HEK293T (cell line): ENCODE results near the gene FAM98A.
A peak's percentile ranks its signal among the peaks of the same experiment; 100 is the strongest.

Experiments
- CTCF ChIA-PET: fragments of 350-600 bp; formaldehyde crosslinking; extraction: SDS; loops from one replicate; lab custom pipeline; 2021; ENCODE audit warnings: antibody characterized with exemption, inconsistent platforms; lab: Yijun Ruan, JAX
- POLR2A ChIA-PET: fragments of 350-600 bp; formaldehyde crosslinking; extraction: SDS; loops from one replicate; lab custom pipeline; 2020; ENCODE audit warnings: antibody characterized with exemption, inconsistent platforms; lab: Yijun Ruan, JAX
- DNase-seq: peaks from one replicate; pipeline ENCODE4 v3.0.0; 2012; ENCODE audit warnings: mixed read lengths; ENCODE audit errors: extremely low spot score
- ARNT ChIP-seq: fragments of 450-650 bp; IDR thresholded peaks from 2 replicates; pipeline ENCODE4 v1.6.1; 2017; ENCODE audit warnings: mild to moderate bottlenecking
- BHLHE40 ChIP-seq: fragments of 450-650 bp; IDR thresholded peaks from 2 replicates; pipeline ENCODE4 v1.6.1; 2016; ENCODE audit warnings: mild to moderate bottlenecking, moderate library complexity, borderline replicate concordance
- CTBP1 ChIP-seq: fragments of 450-650 bp; IDR thresholded peaks from 2 replicates; pipeline ENCODE4 v1.6.1; 2016; ENCODE audit warnings: borderline replicate concordance
- ELF4 ChIP-seq: fragments of 450-650 bp; IDR thresholded peaks from 2 replicates; pipeline ENCODE4 v1.6.1; 2017; ENCODE audit warnings: antibody characterized with exemption
- FOXA1 ChIP-seq: fragments of 450-650 bp; IDR thresholded peaks from 2 replicates; pipeline ENCODE4 v1.6.1; 2016; ENCODE audit warnings: mild to moderate bottlenecking
- FOXK2 ChIP-seq: fragments of 450-650 bp; IDR thresholded peaks from 2 replicates; pipeline ENCODE4 v1.6.1; 2016; ENCODE audit warnings: mild to moderate bottlenecking
- FOXM1 ChIP-seq: fragments of 450-650 bp; IDR thresholded peaks from 2 replicates; pipeline ENCODE4 v1.6.1; 2017; ENCODE audit warnings: mild to moderate bottlenecking, borderline replicate concordance
- HDGF ChIP-seq: fragments of 450-650 bp; IDR thresholded peaks from 2 replicates; pipeline ENCODE4 v1.6.1; 2017; ENCODE audit warnings: antibody characterized with exemption, borderline replicate concordance
- L3MBTL2 ChIP-seq: fragments of 450-650 bp; conservative IDR thresholded peaks from 2 replicates; pipeline ENCODE4 v1.6.1; 2016; ENCODE audit warnings: mild to moderate bottlenecking
- LEF1 ChIP-seq: fragments of 450-650 bp; IDR thresholded peaks from 2 replicates; pipeline ENCODE4 v1.6.1; 2017; ENCODE audit warnings: mild to moderate bottlenecking, borderline replicate concordance
- NFRKB ChIP-seq: fragments of 450-650 bp; IDR thresholded peaks from 2 replicates; pipeline ENCODE4 v1.6.1; 2016; ENCODE audit warnings: mild to moderate bottlenecking, moderate library complexity
- PKNOX1 ChIP-seq: fragments of 450-650 bp; IDR thresholded peaks from 2 replicates; pipeline ENCODE4 v1.6.1; 2016
- SP1 ChIP-seq: fragments of 450-650 bp; IDR thresholded peaks from 2 replicates; pipeline ENCODE4 v1.6.1; 2017
- SUZ12 ChIP-seq: fragments of 450-650 bp; IDR thresholded peaks from 2 replicates; pipeline ENCODE4 v1.6.1; 2016; ENCODE audit warnings: mild to moderate bottlenecking
- TARDBP ChIP-seq: fragments of 450-650 bp; IDR thresholded peaks from 2 replicates; pipeline ENCODE4 v1.6.1; 2016
- ZNF384 ChIP-seq: fragments of 450-650 bp; IDR thresholded peaks from 2 replicates; pipeline ENCODE4 v1.6.1; 2016

Gene FAM98A

GRCh38 chr2:33599175-33599942 lies at the start of gene FAM98A:
TSS of gene FAM98A (minus strand) at chr2:33599299. CDS start at chr2:33599221, 78 bp downstream.
- DNase-seq: peak; percentile 97
- POLR2A ChIA-PET: interaction anchor here (0.8 to 2.0 kb wide), 7 partner anchors 9 to 45 kb away, joined by 3 to 7 read pairs (median 4); no protein-coding TSS in a partner anchor
- no peak for TF ChIP-seq HDGF
- no peak for TF ChIP-seq FOXK2
- no peak for TF ChIP-seq SP1
- TF ChIP-seq PKNOX1: peak; percentile 50
- no peak for TF ChIP-seq FOXA1
- TF ChIP-seq ELF4: no peak
- TF ChIP-seq LEF1: no peak
- TF ChIP-seq BHLHE40: no peak
- TF ChIP-seq TARDBP: peak; percentile 93
- no peak for TF ChIP-seq NFRKB
- peak; percentile 98 for TF ChIP-seq L3MBTL2
- no peak for TF ChIP-seq ARNT
- no peak for TF ChIP-seq ZNF384
- CTCF ChIA-PET: no interaction called here

- no peak for DNase-seq
- POLR2A ChIA-PET: no interaction called here
- TF ChIP-seq BHLHE40: no peak
- no peak for TF ChIP-seq ARNT
- TF ChIP-seq ELF4: no peak
- no peak for TF ChIP-seq L3MBTL2
- TF ChIP-seq FOXA1: no peak
- TF ChIP-seq PKNOX1: no peak
- no peak for TF ChIP-seq CTBP1
- no peak for TF ChIP-seq SUZ12
- TF ChIP-seq FOXK2: no peak
- no peak for TF ChIP-seq SP1
- no peak for TF ChIP-seq NFRKB
- TF ChIP-seq TARDBP: no peak
- no peak for TF ChIP-seq LEF1
- TF ChIP-seq ZNF384: no peak
- no peak for TF ChIP-seq FOXM1
- TF ChIP-seq HDGF: no peak
- CTCF ChIA-PET: no interaction called here
Measured at GRCh38 chr2:33645861-33646260, 46.8 kb upstream of the FAM98A start.

- ChIA-PET CTCF (no interaction called here), POLR2A (no interaction called here)
- TF ChIP-seq NFRKB (no peak), ELF4 (no peak), L3MBTL2 (no peak), BHLHE40 (no peak), FOXK2 (no peak), FOXM1 (no peak), PKNOX1 (no peak), CTBP1 (no peak), FOXA1 (no peak), ZNF384 (no peak)
- DNase-seq: no peak
Measured at GRCh38 chr2:33644215-33644614, 45.1 kb upstream of the FAM98A start.

- DNase-seq: no peak
- TF ChIP-seq ZNF384: no peak
- TF ChIP-seq BHLHE40: no peak
- TF ChIP-seq SP1: no peak
- TF ChIP-seq NFRKB: no peak
- TF ChIP-seq HDGF: no peak
- TF ChIP-seq ELF4: no peak
- no peak for TF ChIP-seq L3MBTL2
- TF ChIP-seq SUZ12: no peak
- TF ChIP-seq TARDBP: no peak
- no peak for TF ChIP-seq FOXK2
- TF ChIP-seq LEF1: no peak
- no peak for TF ChIP-seq CTBP1
- TF ChIP-seq ARNT: no peak
- TF ChIP-seq PKNOX1: no peak
- TF ChIP-seq FOXM1: no peak
- TF ChIP-seq FOXA1: no peak
- ChIA-PET CTCF (no interaction called here), POLR2A (no interaction called here)
Measured at GRCh38 chr2:33636001-33636400, 36.9 kb upstream of the FAM98A start.

GRCh38 chr2:33634261-33634910 lies 35.3 kb upstream of the FAM98A start:
- DNase-seq: no peak
- ChIA-PET CTCF (no interaction called here), POLR2A (no interaction called here)
- TF ChIP-seq ZNF384 (0 out of 2 replicates have a peak, but pooled peaks have one; percentile 9), BHLHE40 (no peak)
